GM18526 (cell line): ENCODE data around the gene PNKD.

ENCODE experiments used
- POLR2A ChIP-seq: IDR thresholded peaks from 3 replicates; pipeline ENCODE4 v1.6.1; 2011; ENCODE audit not compliant: insufficient read length; ENCODE audit errors: extremely low read depth

PNKD gene

DNA sequence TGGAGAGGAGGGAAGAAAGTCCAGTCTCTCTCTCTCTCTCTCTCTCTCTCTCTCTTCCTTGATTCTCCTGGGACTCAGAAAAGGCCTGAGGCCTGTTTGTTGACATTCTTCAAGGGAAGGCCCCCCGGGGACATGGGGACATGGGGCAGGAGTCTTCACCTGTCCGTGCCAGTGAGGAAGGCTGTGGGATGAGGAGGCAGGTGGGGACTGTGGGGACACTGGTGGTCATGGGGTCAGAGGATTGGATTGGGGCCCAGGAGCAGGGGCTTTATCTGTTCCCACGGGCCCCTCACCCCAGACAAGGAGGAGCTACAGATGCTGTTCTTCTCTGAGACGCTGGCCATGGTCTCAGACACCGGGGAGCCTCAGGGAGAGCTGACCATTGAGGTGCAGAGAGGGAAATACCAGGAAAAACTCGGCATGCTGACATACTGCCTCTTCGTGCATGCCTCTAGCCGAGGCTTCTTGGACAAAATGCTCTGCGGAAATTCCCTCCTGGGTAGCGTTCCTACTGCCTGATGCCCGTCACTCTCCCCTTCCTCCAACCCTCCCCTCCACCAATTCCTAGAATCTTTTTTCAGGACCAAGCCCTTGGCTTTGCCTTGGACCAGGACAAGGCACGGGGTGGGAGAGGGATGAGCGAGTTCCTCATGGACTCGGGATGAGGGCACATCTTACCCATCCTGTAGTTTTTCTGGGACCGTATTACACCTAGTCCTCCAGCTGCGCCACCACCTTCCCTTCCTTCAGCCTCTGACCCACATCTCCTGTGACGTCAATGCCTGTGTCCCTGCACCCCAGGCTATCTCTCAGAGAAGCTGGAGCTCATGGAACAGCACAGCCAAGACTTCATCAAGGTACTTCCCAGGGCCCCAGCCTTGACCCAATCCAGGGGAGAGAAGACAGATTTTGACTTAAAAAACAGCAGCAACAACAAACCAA, 87.2 kb downstream of the PNKD start:
- TF ChIP-seq POLR2A: no peak

DNA sequence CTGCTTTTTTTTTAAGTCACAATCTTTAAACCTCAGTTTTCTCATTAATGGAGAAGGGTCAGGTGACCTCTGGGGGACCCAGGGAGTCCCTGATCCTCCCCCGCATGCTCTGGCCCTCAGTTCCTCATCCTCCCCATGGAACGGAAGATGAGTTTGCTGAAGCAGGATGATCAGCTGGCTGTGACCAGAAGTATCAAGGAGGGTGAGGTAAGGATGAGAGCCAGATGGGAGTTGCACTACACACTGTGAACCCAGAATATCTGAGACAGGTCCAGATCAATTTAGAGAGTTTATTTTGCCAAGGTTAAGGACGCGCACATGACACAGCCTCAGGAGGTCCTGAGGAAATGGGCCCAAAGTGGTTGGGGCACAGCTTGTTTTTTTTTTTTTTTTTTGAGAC, 90.1 kb downstream of the PNKD start:
- no peak for TF ChIP-seq POLR2A

DNA sequence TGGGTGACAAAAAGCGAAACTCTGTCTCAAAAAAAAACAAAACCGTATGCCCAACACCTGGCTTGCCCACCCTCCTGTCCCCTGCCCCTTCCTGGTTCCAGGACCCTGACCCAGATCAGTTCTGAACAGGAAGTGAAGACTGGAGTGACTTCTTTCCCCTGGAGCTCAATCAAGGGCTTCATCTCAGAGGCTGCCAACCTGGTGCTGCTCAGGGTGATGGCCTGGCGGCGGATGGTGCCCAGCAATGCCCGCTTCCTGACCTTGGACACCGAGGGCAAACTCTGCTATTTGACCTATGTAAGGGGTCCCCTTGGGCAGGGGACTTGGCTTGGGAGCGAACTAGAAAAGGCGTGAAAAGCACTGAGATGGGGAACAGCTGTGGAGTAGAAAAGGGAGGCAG, 92.3 kb downstream of the PNKD start:
- TF ChIP-seq POLR2A: no peak

DNA sequence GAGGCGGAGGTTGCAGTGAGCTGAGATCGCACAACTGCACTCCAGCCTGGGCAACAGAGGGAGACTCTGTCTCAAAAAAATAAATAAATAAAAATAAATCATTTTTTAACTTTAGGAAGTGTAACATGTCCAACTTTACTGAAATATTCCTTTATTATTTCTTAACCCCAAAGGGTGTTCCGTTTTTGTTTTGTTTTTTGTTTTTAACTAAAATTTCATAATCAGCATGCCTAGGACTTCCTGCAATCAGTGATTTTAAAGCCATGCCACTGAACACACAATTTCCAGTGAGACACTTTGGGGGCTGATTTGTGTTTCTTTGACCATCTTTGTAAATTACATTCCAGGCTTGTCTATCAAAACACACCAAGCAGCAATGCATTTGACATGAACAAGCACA, 93.4 kb downstream of the PNKD start:
- no peak for TF ChIP-seq POLR2A

DNA sequence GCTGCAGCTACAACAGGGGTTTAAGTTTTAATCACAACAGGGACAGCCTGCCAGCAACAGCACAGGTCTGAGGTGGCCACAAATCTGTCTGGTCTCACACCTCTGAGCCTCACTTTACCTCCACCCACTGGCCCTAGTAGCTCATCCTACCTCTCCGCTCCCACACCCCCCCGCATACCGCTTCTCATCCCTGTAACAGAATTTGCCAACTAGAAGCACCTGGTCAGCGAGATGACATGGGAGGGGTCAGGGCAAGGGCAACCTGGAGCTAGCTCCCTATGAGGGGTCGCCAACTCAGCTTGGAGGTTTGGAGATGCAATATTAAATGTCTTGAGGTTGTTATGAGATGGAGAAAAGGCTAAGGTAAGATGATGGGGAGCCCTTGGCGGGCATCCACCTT, 93.9 kb downstream of the PNKD start:
- no peak for TF ChIP-seq POLR2A

DNA sequence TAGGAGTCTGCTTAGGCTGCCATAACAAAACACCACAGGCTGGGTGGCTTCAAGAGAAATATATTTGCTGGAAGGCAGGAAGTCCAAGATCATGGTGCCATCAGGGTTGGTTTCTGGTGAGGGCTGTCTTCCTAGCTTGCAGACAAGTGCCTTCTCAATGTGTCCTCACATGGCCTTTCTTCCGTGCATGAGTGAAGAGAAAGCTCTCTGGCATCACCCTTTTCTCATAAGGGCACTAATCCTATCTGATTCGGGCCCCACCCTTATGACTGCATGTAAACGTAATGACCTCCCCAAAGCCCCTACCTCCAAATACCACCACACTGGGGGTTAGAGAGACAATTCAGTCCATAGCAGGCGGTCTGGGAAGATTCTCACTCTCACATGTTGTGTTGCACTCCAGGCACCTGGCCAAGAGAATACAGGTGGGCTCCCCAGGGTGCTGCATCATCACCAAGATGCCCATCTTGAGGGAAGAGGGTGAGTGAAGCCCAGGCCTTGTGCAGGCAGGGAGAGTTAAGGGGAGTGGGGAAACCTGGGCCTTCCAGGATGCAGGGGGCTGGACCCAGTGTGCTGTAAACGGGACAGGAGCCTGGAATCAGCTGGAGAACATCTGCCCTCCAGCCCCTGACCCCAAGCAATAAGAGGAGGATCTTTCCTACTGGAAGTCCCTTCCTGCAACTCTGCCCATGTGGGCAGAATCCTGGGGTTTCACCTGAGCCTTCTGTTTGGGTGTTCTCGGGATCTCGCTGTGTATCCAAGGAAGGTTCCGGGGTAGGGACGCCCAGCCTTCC, 96.5 kb downstream of the PNKD start:
- TF ChIP-seq POLR2A: no peak

DNA sequence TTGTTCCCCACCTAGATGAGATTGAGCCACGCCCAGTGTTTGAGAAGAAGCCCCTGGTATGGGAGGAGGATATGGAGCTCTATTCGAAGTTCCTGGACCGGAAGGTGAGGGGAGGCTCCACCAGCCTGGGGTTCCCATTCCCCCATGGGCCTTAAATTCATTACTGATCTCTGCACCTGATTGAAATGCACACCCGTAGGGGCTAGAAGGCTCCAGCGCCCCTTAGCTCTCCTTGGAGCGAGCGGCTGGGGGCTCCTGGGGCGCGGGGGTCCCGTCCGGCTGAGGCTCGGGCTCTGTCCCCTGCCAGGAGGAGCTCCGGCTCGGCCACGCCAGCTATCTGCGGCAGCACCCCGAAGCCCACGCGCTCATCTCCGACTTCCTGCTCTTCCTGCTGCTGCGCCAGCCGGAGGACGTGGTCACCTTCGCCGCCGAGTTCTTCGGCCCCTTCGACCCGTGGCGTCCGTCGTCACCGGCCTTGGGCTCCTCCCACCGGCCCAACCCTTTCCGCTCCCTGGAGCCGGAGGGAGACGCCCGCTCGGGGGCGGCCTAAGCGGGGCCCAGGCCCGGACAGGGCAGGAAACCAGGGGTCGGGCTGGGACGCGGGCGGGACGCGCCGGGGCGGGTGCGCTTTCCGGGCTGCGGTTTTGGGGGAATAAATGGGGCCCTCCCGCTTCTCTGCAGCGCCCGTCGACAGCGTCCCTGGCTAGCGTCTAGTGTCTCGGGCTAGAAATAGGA, 97.3 kb downstream of the PNKD start:
- peak; percentile 83 for TF ChIP-seq POLR2A

DNA sequence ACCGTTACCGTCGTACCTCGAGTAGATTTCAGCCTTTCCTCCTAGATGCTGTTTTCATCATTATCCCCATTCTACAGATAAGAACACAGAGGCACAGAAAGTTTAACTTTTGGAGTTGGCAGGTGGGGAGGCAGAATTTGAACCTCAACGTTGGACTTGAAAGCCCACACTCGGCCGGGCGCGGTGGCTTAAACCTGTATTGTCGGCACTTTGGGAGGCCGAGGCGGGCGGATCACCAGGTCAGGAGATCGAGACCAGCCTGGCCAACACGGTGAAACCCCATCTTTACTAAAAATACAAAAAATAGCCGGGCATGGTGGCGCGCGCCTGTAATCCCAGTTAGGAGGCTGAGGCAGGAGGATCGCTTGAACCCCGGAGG, 97.8 kb downstream of the PNKD start:
- TF ChIP-seq POLR2A: no peak

DNA sequence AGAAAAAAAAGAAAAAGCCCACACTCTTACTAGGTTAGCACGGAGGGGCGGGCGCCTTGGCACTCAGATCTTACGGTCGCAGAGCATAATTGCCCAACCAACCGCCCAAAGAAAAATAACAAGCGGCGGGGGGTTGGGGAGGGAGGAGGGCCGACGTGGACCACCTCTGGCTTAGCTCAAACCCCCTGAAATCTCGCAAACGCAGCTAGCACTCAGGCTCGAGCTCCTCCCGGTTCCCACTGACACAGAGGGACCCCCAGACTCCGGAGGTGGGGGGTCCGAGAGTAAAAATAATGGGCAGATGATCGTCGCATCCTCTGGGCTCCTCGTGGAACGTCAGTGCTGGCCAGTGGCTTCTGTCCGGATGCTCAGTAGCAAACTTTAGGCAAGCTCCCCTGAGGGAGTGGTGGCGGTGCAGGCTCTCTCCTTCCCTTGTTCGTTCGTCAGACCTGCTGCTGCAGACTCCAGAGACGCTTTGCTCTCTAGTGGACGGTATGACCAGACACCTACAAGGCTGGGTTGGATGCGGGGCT, 98.4 kb downstream of the PNKD start:
- no peak for TF ChIP-seq POLR2A

DNA sequence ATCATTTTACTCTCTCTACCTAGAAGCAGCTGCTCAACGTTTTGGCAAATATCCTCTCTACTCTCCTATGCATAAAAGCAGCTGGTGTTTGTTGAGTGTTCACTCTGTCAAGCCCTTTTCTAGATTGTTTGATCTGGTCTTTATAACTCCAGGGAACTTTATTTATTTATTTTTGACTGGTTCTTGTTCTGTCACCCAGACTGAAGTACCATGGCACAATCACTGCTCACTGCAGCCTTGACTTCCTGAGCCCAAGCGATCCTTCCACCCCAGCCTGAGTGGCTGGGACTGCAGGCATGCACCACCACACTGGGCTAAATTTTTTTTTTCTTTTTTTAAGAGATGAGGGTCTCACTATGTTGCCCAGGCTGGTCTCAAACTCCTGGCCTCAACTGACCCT, 99.0 kb downstream of the PNKD start:
- no peak for TF ChIP-seq POLR2A

DNA sequence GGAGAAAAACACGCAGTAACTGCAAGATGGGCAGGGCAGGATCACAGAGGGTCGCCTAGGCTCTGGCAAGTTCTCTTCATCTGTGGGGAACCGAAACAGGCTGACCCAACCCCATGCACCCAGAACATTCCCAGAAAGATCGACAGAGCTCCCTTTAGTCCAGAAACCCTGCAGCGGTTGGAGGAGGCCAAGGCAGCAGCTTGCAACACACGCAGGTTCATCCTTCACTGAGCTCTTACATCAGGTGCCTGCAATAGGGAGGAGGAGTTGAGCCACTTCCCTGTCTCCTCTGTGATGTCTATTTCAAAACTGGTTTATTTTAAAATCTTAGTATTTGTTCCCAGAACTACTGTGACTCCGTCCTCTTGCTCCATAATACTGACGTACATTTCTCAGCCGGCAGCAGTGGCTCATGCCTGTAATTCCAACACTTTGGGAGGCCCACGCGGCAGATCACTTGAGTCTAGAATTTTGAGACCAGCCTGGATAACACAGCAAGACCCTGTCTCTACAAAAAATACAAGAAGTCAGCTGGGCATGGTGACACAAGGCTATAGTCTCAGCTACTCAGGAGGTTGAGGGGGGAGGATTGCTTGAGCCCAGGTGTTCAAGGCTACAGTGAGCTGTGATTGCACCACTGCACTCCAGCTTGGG, 100.2 kb downstream of the PNKD start:
- no peak for TF ChIP-seq POLR2A

DNA sequence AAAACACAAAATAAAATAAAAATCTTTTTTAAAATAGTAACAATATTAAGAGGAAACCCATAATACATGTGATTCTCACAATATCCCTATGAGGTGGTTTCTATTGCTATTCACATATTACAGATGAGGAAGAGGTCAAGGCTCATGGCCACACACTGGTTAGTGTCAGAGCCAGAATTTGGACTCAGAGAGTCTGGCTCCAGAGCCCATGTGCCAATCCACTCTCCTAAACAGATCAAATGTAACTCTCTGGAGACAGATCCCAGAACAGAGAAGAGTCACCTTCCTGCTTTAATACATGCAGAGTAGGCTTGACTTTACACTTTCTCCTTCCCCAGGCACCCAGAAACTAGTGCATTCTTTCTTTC, 101.6 kb downstream of the PNKD start:
- no peak for TF ChIP-seq POLR2A

DNA sequence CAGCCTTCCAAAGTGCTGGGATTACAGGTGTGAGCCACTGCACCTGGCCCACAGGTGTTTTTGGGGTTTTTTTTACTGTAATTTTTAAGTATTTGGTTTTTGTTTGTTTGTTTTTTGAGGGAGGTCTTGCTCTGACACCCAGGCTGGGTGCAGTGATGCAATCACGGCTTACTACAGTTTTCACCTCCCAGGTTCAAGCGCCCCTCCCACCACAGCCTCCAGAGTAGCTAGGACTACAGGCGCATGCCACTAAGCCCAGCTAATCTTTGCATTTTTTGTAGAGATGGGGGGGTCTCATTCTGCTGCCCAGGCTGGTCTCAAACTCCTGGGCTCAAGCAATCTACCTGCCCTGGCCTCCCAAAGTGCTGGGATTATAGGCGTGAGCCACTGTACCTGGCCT, 104.5 kb downstream of the PNKD start:
- no peak for TF ChIP-seq POLR2A

DNA sequence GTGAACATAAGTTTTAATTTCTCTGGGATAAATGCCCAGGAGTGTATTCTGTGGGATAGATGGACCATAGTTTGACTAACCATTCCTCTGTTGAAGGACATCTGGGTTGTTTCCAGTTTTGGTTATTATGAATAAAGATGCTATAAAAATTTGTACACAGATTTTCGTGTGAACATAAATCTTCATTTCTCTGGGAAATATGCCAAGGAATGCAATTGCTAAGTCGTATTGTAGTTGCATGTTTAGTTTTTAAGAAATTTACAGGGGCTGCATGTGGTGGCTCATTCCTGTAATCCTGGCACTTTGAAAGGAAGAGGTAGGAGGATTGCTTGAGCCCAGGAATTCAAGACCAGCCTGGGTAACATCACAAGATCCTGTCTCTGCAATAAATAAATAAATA, 104.9 kb downstream of the PNKD start:
- TF ChIP-seq POLR2A: no peak

DNA sequence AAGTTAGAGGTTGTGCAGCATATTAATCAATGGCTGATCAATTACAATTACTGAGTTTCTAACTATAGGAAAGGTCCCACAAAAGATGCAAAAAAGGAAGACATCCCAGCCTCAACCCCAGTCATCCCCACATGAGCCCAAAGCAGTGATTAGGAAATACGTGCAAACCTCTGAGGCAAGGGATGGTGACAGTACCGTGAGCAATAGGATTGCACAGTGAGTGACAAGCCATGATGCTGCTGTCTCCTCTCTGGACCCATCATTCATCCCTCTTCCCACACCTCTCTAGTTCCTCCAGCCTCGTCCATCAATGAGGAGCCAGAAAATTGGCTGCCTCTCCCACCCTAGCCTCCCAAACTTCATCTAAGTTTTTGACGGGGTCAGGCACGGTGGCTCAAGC, 107.7 kb downstream of the PNKD start:
- TF ChIP-seq POLR2A: no peak
